Measurements from ENCODE around the gene TPM2. TPM values are rescaled to one million over a fixed set of nuclear protein-coding genes. Genes with fewer than 3 reads are reported as not detected.
"Not testable (repeated sequence)": the region's sequence is repeated elsewhere in the genome, so short reads cannot be mapped to it uniquely, and the experiment has no call there.

TPM2 gene
- total and polyA plus RNA-seq, 8 donors = 11.3 to 227 (median 23.4) TPM

DNA sequence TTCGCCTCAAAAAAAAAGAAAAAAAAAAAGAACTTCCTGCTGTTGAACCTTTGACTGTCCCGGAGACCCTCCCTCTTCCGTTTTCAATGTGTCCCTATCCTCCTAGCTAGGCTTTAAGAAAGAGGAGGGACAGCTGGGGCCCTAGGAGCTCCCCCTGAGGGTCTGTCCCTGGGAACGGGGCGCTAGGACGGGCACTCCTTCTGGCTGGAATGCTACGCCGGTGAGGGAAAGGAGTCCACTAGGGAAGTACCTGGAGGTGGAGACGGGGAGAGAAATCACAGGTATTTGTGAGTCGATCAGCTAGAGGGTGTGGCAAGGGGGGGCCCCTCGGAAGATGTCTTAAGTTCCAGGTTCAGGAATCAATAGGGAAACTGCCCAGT lies 43.6 kb downstream of the TPM2 start:
- ATAC-seq = peak; percentile 57 to 73 (median 66)
- Histone ChIP-seq H3K27ac (peak overlapping the region; percentile 72 to 94 (median 82)), H3K27me3 (no peaks in the 10 kb centered on the region), H3K36me3 (no peaks in the 10 kb centered on the region), H3K4me1 (peaks cover 0 to 6% (median 0%) of the 10 kb centered on the region in 3 donors), H3K4me3 (peak overlapping the region; percentile 30 to 67 (median 48)), H3K9me3 (no peaks in the 10 kb centered on the region)
- intact Hi-C loops (cut with DNase I) = loop anchor here in 1 of 3 donors (10.0 kb wide), 1 partner anchor 59 kb away; no protein-coding TSS in a partner anchor
- peak in 5 of 6 donors; percentile 50 to 66 (median 60) for DNase-seq
- TF ChIP-seq, protein P1, sequence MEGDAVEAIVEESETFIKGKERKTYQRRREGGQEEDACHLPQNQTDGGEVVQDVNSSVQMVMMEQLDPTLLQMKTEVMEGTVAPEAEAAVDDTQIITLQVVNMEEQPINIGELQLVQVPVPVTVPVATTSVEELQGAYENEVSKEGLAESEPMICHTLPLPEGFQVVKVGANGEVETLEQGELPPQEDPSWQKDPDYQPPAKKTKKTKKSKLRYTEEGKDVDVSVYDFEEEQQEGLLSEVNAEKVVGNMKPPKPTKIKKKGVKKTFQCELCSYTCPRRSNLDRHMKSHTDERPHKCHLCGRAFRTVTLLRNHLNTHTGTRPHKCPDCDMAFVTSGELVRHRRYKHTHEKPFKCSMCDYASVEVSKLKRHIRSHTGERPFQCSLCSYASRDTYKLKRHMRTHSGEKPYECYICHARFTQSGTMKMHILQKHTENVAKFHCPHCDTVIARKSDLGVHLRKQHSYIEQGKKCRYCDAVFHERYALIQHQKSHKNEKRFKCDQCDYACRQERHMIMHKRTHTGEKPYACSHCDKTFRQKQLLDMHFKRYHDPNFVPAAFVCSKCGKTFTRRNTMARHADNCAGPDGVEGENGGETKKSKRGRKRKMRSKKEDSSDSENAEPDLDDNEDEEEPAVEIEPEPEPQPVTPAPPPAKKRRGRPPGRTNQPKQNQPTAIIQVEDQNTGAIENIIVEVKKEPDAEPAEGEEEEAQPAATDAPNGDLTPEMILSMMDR (IDR thresholded peaks at IDR 0.05) = no peak
- FAIRE-seq = no peak
- 0% methylated on average over 11 of the region's 11 CpGs for WGBS, 2 donors

DNA sequence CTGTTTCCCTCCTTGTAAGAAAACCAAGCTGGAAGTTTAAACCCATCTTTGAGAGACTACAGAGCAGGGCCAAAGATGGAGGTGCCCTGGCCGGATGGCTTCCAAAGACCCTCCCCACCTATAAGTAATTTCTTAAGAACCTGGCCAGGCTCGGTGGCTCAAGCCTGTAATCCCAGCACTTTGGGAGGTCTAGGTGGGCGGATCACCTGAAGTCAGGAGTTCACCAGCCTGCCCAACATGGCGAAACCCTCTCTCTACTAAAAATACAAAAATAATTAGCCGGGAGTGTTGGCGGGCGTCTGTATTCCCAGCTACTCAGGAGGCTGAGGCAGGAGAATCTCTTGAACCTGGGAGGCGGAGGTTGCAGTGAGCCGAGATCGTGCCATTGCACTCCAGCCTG lies 44.0 kb downstream of the TPM2 start:
- H3K4me1 ChIP-seq, H3K36me3 ChIP-seq, H3K27me3 ChIP-seq, ATAC-seq, H3K9me3 ChIP-seq, FAIRE-seq: not testable (repeated sequence)
- intact Hi-C loops (cut with DNase I) = loop anchor here in 1 of 3 donors (10.0 kb wide), 1 partner anchor 59 kb away; no protein-coding TSS in a partner anchor
- Histone ChIP-seq H3K4me3 (peak overlapping the region; percentile 30 to 67 (median 48)), H3K27ac (peak overlapping the region; percentile 72 to 94 (median 82))
- DNase-seq = peak in 1 of 6 donors; percentile 40
- WGBS, 2 donors = 25 to 33% methylated on average over 10 of the region's 10 CpGs

DNA sequence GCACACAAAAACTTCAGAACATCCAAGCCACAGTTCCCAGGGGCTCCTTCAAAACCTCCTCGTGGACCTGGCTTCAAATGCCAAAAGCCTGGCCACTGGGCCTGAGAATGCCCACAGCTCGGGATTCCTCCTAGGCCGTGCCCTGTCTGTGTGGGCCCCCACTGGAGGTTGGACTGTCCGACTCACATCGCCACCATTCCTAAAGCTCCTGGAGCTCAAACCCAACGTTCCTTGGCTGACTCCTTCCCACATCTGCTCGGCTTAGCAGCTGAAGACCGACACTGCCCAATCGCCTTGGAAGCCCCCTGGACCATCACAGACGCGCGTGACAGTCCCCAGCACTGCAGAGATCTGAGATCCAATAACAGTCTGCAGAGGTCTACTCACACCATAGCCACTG lies 46.7 kb downstream of the TPM2 start:
- Histone ChIP-seq H3K4me3 (no peak overlapping the region), H3K4me1 (peaks cover 0 to 6% (median 0%) of the 10 kb centered on the region in 3 donors), H3K36me3 (no peaks in the 10 kb centered on the region), H3K9me3 (no peaks in the 10 kb centered on the region), H3K27ac (no peak overlapping the region), H3K27me3 (no peaks in the 10 kb centered on the region)
- FAIRE-seq (no peak), ATAC-seq (no peak), DNase-seq (peak in 1 of 6 donors; percentile 16)
- TF ChIP-seq, protein P1 (IDR thresholded peaks at IDR 0.05) = no peak
- 85 to 89% methylated on average over 12 of the region's 12 CpGs for WGBS, 2 donors
- intact Hi-C loops (cut with DNase I) = loop anchor here in 1 of 3 donors (10.0 kb wide), 1 partner anchor 62 kb away; no protein-coding TSS in a partner anchor

DNA sequence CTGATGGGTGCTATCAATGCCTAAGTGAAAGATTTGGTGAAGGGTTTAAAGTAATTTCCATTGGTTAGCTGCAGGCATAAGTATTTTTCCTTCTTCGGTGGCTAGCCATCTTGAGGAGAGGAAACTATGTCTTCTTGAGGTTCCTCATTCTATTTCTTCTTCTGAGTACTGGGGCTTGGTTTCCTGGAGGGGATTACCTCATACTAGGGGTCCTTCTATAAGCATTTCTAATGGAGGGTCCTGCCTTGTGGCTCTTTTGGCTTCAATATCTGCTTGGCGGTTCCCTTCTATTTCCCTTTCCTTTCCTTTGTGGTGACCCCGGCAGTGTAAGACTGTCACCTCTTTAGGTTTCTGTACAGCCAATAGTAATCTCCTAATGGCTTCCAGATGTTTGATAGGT lies 48.2 kb downstream of the TPM2 start:
- WGBS, 2 donors = 91 to 95% methylated on average over 3 of the region's 3 CpGs
- not testable (repeated sequence) for FAIRE-seq

DNA sequence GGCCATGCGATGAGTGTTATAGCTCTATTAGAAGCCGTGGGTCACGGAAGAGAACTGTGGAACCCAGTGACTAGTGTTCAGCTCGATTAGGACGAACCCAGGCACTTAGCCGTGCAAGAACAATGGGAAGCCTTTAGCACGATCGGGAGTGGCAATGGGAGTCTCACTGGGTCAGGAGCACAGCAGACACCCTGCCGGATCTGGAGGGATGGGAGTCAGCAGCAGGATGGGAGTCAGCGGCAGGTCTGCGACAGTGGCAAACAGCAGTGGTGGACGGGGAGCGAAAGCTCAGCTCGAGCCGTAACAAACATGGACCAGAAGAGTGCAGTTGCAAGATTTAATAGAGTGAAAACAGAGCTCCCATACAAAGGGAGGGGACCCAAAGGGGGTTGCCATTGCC lies 49.3 kb downstream of the TPM2 start:
- not testable (repeated sequence) for H3K27me3 ChIP-seq, H3K9me3 ChIP-seq, H3K4me3 ChIP-seq, ATAC-seq, H3K27ac ChIP-seq, FAIRE-seq, H3K36me3 ChIP-seq, H3K4me1 ChIP-seq
- WGBS, 2 donors = 94 to 96% methylated on average over 15 of the region's 15 CpGs
- peak in 1 of 6 donors; percentile 23 for DNase-seq
- intact Hi-C loops (cut with DNase I) = loop anchor here in 1 of 3 donors (10.0 kb wide), 1 partner anchor 64 kb away; no protein-coding TSS in a partner anchor

More for the DNA sequence above, 48.2 kb downstream of the TPM2 start:
- H3K4me1 ChIP-seq, H3K36me3 ChIP-seq, H3K9me3 ChIP-seq, H3K4me3 ChIP-seq, ATAC-seq, H3K27ac ChIP-seq, H3K27me3 ChIP-seq, DNase-seq: not testable (repeated sequence)
- intact Hi-C loops (cut with DNase I) = loop anchor here in 1 of 3 donors (10.0 kb wide), 1 partner anchor 63 kb away; no protein-coding TSS in a partner anchor

DNA sequence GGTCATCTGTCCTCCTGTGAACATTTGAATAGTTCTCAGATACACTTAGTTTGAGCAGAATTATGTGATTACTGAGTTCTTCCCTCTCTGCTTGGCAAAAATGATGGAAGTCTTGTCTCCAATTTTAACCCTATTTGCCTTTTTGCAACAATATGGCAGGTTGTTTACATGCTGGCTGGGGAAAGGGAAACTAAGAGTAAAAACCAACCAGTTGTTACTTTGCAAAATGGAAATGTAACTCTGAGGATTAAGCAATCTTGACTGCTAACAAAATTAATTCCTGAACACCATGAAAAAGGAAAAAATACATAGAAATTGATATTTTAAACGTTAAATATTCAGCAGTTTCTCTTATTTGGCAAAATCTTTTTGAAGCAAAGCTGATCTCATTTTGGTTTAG lies 50.1 kb downstream of the TPM2 start:
- no peaks in the 10 kb centered on the region for H3K36me3 ChIP-seq
- FAIRE-seq (no peak), ATAC-seq (no peak), DNase-seq (no peak)
- intact Hi-C loops (cut with DNase I) = loop anchor here in 1 of 3 donors (10.0 kb wide), 1 partner anchor 65 kb away; no protein-coding TSS in a partner anchor
- no peak overlapping the region for H3K27ac ChIP-seq
- no peaks in the 10 kb centered on the region for H3K4me1 ChIP-seq
- no peaks in the 10 kb centered on the region for H3K27me3 ChIP-seq
- WGBS, 2 donors = 69 to 83% methylated on average over 1 of the region's 1 CpG
- TF ChIP-seq, protein P1 (IDR thresholded peaks at IDR 0.05) = no peak
- no peaks in the 10 kb centered on the region for H3K9me3 ChIP-seq
- no peak overlapping the region for H3K4me3 ChIP-seq

DNA sequence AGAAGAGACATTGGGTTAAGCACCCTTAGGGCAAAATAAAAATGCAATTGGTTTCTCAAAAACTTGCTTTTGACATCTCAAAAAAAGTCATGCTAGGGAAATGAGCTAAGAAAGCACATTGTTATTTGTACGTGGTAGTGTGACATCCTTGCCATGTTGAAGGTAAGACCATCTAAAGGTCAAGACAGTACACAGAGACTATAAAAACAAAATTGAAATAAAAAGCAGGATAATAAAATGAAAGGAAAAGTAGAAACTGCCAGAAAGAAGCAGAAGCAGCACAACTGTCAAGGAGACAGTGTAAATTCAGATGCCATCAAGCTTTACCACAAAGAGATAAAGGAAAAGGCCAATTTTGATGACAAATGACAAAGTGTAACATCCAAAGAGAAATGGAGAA lies 50.5 kb downstream of the TPM2 start:
- WGBS, 2 donors = 83 to 93% methylated on average over 1 of the region's 1 CpG
- H3K27ac ChIP-seq; FAIRE-seq; H3K9me3 ChIP-seq; H3K4me3 ChIP-seq; DNase-seq; H3K27me3 ChIP-seq; H3K4me1 ChIP-seq; intact Hi-C loops (cut with DNase I); H3K36me3 ChIP-seq; ATAC-seq: not testable (repeated sequence)

DNA sequence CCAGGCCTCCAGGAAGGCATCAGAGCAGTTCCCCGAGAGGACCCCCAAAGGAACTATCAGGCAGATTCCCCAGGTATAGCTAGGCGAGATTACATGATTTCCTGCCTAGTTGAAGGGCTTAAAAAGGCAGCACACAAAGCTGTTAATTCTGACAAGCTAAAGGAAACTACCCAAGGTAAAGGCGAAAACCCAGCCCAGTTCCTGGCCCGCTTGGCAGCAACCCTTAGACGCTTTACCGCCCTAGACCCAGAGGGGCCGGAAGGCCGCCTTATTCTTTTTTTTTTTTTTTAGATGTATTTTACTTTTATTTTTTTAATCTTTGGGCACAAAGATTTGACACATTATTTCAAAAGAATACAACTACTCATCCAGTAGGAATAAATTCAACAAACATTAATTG lies 51.0 kb downstream of the TPM2 start:
- DNase-seq; FAIRE-seq; H3K4me3 ChIP-seq; H3K9me3 ChIP-seq; intact Hi-C loops (cut with DNase I); ATAC-seq; H3K4me1 ChIP-seq; H3K27ac ChIP-seq; H3K36me3 ChIP-seq; H3K27me3 ChIP-seq: not testable (repeated sequence)
- WGBS, 2 donors = 81 to 87% methylated on average over 7 of the region's 8 CpGs

DNA sequence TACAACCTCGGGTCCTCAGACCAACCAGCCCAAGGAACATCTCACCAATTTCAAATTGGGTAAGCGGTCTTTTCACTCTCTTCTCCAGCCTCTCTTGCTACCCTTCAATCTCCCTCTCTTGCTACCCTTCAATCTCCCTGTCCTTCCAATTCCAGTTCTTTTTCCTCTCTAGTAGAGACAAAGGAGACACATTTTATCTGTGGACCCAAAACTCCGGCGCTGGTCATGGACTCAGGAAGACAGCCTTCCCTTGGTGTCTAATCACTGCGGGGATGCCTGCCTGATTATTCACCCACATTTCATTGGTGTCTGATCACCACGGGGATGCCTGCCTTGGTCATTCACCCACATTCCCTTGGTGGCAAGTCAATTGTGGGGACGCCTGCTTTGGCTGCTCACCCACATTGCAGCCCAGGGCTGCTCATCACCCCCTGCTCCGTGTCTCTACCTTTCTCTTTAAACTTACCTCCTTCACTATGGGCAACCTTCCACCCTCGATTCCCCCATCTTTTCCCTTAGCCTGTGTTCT lies 52.2 kb downstream of the TPM2 start:
- H3K4me3 ChIP-seq; intact Hi-C loops (cut with DNase I); DNase-seq; ATAC-seq; H3K27ac ChIP-seq; H3K27me3 ChIP-seq; FAIRE-seq; H3K9me3 ChIP-seq; H3K36me3 ChIP-seq; H3K4me1 ChIP-seq: not testable (repeated sequence)
- 89 to 92% methylated on average over 9 of the region's 9 CpGs for WGBS, 2 donors
